HepG2 (cell line): ENCODE measurements around the gene GRM1. TPM values are rescaled to one million over a fixed set of nuclear protein-coding genes. Genes with fewer than 3 reads are reported as not detected.
"Not testable (repeated sequence)": the region's sequence is repeated elsewhere in the genome, so short reads cannot be mapped to it uniquely, and the experiment has no call there.

Experiments
- ATAC-seq: fragments of 200-7000 bp; cut with Tn5 transposase; 3 replicates; pipeline ENCODE4 v1.9.1; 2020; ENCODE audit warnings: mild to moderate bottlenecking, moderate library complexity
- BruUV-seq: library from RNA; stranded (reverse); fragments of 400-500 nt; replicated peaks from 2 replicates; lab custom pipeline; 2021; lab: Mats Ljungman, UMichigan
- CTCF ChIA-PET: fragments of 300-600 bp; formaldehyde crosslinking; extraction: SDS; loops from one replicate; lab custom pipeline; 2021; ENCODE audit warnings: low total read pairs, inconsistent platforms, low intra/inter-chr PET ratio; lab: Yijun Ruan, JAX
- POLR2A ChIA-PET: fragments of 350-600 bp; sonication (Branson Sonifier 250); formaldehyde crosslinking; loops from one replicate; lab custom pipeline; 2020; ENCODE audit warnings: antibody characterized with exemption, inconsistent platforms; lab: Yijun Ruan, JAX
- DNase-seq: peaks from one replicate; pipeline ENCODE4 v3.0.0-alpha.2; 2015; ENCODE audit warnings: low spot score
- FAIRE-seq: peaks from 3 replicates; lab custom pipeline; 2011; peaks lifted over from hg19 to GRCh38; lab: Jason Lieb, UNC
- H2AFZ ChIP-seq: one replicate; pipeline ENCODE4 v1.6.1; 2011; ENCODE audit warnings: low read length, inconsistent platforms
- H3K27ac ChIP-seq: fragments of 300-600 bp; 3 replicates; pipeline ENCODE4 v1.8.0; 2011; ENCODE audit warnings: mixed run types, mild to moderate bottlenecking, mixed read lengths, low read length, inconsistent platforms; ENCODE audit not compliant: insufficient read depth; ENCODE audit errors: extremely low read length
- H3K27me3 ChIP-seq, 2 experiments: fragments of 200-600 bp in 1 of 2; 2 replicates in 1 of 2; 3 replicates in 1 of 2; pipeline versions ENCODE4 v1.6.0 to v1.8.0; 2011; ENCODE audit warnings: low read length in 2 of 2, mild to moderate bottlenecking in 2 of 2, moderate library complexity in 2 of 2, inconsistent platforms in 1 of 2; ENCODE audit not compliant: insufficient read depth in 2 of 2, control insufficient read depth in 1 of 2
- H3K36me3 ChIP-seq, 2 experiments: fragments of 200-600 bp in 1 of 2; replicated peaks in 1 of 2; 2 replicates in 1 of 2; 3 replicates in 1 of 2; pipeline versions ENCODE4 v1.5.1 to v1.8.0; 2011; ENCODE audit warnings: low read length in 2 of 2, inconsistent platforms in 1 of 2; ENCODE audit not compliant: insufficient read depth in 2 of 2, control insufficient read depth in 1 of 2
- H3K4me1 ChIP-seq: 2 replicates; pipeline ENCODE4 v1.5.1; 2012; ENCODE audit warnings: low read length, inconsistent platforms; ENCODE audit not compliant: insufficient read depth
- H3K4me2 ChIP-seq: 2 replicates; pipeline ENCODE4 v1.6.0; 2011; ENCODE audit warnings: low read depth, low read length, inconsistent platforms
- H3K4me3 ChIP-seq, 3 experiments: fragments of 200-600 bp in 1 of 3; sonication (generic), shearing (Covaris generic) in 1 of 3; replicated peaks in 1 of 3; 2 replicates each; pipeline ENCODE4 v1.5.1; 2011 to 2016; ENCODE audit warnings: low read length in 3 of 3, inconsistent platforms in 2 of 3, low read depth in 2 of 3, mild to moderate bottlenecking in 2 of 3, control low read depth in 1 of 3, mixed read lengths in 1 of 3; ENCODE audit not compliant: insufficient read depth in 1 of 3
- H3K79me2 ChIP-seq: one replicate; pipeline ENCODE4 v1.6.1; 2011; ENCODE audit warnings: low read length, inconsistent platforms; ENCODE audit not compliant: insufficient read depth
- H3K9ac ChIP-seq: 2 replicates; pipeline ENCODE4 v1.6.0; 2011; ENCODE audit warnings: mild to moderate bottlenecking, low read depth, low read length, inconsistent platforms; ENCODE audit not compliant: insufficient read depth
- H3K9me3 ChIP-seq: 2 replicates; pipeline ENCODE4 v1.5.1; 2012; ENCODE audit warnings: mild to moderate bottlenecking, low read length
- H4K20me1 ChIP-seq: 2 replicates; pipeline ENCODE4 v1.6.0; 2011; ENCODE audit warnings: inconsistent platforms, mild to moderate bottlenecking, low read length, moderate library complexity; ENCODE audit not compliant: insufficient read depth
- FOXA3 ChIP-seq: IDR thresholded peaks from 2 replicates; pipeline ENCODE4 v1.6.1; 2016; ENCODE audit warnings: missing genetic modification reagents, missing compliant biosample characterization
- FOXK2 ChIP-seq: fragments of 450-650 bp; IDR thresholded peaks from 2 replicates; pipeline ENCODE4 v1.6.1; 2016
- HHEX ChIP-seq: IDR thresholded peaks from 2 replicates; pipeline ENCODE4 v1.6.1; 2016; ENCODE audit warnings: control low read depth
- MBNL3 ChIP-seq: fragments of 250-450 bp; sonication (Bioruptor Pico); conservative IDR thresholded peaks from 2 replicates; pipeline ENCODE4 v1.8.0; 2022; ENCODE audit warnings: mild to moderate bottlenecking, inconsistent platforms
- MTA3 ChIP-seq: sonication (generic); formaldehyde crosslinking; IDR thresholded peaks from 2 replicates; pipeline ENCODE4 v1.4.0; 2020; ENCODE audit warnings: missing genetic modification reagents
- POLR2G ChIP-seq: fragments of 200-400 bp; formaldehyde crosslinking; IDR thresholded peaks from 2 replicates; pipeline ENCODE4 v1.6.1; 2018; ENCODE audit warnings: mild to moderate bottlenecking, low read depth, low read length, moderate library complexity
- PPARG ChIP-seq: conservative IDR thresholded peaks from 2 replicates; pipeline ENCODE4 v1.6.1; 2016; ENCODE audit warnings: missing biosample characterization, missing genetic modification reagents
- RARG ChIP-seq: sonication (generic); formaldehyde crosslinking; IDR thresholded peaks from 2 replicates; pipeline ENCODE4 v1.4.0; 2020; ENCODE audit warnings: low read depth, mild to moderate bottlenecking, missing genetic modification reagents
- ZFY ChIP-seq: sonication (generic); formaldehyde crosslinking; IDR thresholded peaks from 2 replicates; pipeline ENCODE4 v1.4.0; 2020; ENCODE audit warnings: missing genetic modification reagents
- ZNF703 ChIP-seq: sonication (generic); formaldehyde crosslinking; IDR thresholded peaks from 2 replicates; pipeline ENCODE4 v1.5.1; 2020; ENCODE audit warnings: missing genetic modification reagents, mild to moderate bottlenecking, moderate library complexity, borderline replicate concordance
- ZNF713 ChIP-seq: sonication (generic); formaldehyde crosslinking; IDR thresholded peaks from 2 replicates; pipeline ENCODE4 v1.4.0; 2020; ENCODE audit warnings: mild to moderate bottlenecking, missing genetic modification reagents
- WGBS: methylation state at CpG from one replicate; pipeline ENCODE4 v1.1.6; 2017; ENCODE audit warnings: low lambda C conversion rate; 5-methylcytosine and 5-hydroxymethylcytosine counted together
- in situ Hi-C: cut with HindIII; loops from 2 replicates; pipeline ENCODE4 v1.10.0; 2017; ENCODE audit warnings: low pct_unique_long_range_greater_than_20kb; ENCODE audit not compliant: extremely low pct_ligation_motif_present
- intact Hi-C: fragments of 100-400 bp; cut with micrococcal nuclease; formaldehyde crosslinking; loops from one replicate; pipeline ENCODE4 v1.10.0; 2022; ENCODE audit not compliant: unreplicated experiment
- polyA plus RNA-seq, 8 experiments: library from polyadenylated mRNA; depleted of rRNA in 3 of 8; stranded (reverse) in 7 of 8; unstranded in 1 of 8; fragments of >200 nt; fragmentation: Illumina TruSeq in 4 of 8; extraction: Trizol in 4 of 8; gene quantifications; 2 replicates each; pipeline versions ENCODE4 v1.2.1 to v1.2.3, GENCODE V29; 2011 to 2016; ENCODE audit warnings: low read depth in 4 of 8, missing spikeins in 1 of 8, mixed read lengths in 1 of 8; ENCODE audit not compliant: insufficient read depth in 1 of 8
- total RNA-seq, 5 experiments: library from RNA; depleted of rRNA; stranded (reverse); fragments of >200 nt; fragmentation: Illumina TruSeq; extraction: Trizol; gene quantifications; 2 replicates each; pipeline ENCODE4 v1.2.3, GENCODE V29; 2016; ENCODE audit warnings: low read depth in 1 of 5
- TF ChIP-seq, protein P1 (sequence below): sonication (generic); formaldehyde crosslinking; IDR thresholded peaks from 2 replicates; pipeline ENCODE4 v1.4.0; 2020; ENCODE audit warnings: missing genetic modification reagents

Gene GRM1
- total and polyA plus RNA-seq, 2 of the 13 experiments (the other 11 are each of a cell fraction or from before 2014, with no cell fraction given), result 0.09 TPM; not detected in 1

DNA sequence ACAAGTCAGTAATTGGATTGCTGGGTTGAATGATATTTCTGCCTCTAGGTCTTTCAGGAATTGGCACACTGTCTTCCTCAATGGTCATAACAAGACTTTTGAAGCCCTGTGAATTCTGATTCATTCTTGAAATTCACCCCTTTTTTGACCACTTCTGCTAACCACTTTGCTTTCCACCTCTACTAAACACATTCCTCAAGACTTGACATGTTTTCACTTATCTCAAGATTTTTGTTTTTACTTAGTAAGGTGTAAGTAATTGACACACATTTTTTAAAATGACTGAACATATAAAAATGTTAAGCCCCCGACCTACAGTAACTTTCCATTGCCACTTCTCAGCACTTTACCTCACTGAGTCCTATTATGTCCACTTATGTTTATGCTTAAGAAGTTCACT, 239.1 kb downstream of the GRM1 start (continued):
- TF ChIP-seq ZNF703 (CRISPR knock-in tag), result no peak
- TF ChIP-seq ZNF713 (CRISPR knock-in tag), result no peak
- no peak for TF ChIP-seq MBNL3 (CRISPR knock-in tag)
- no peak for TF ChIP-seq ZFY (CRISPR knock-in tag)
- no peak for TF ChIP-seq RARG (CRISPR knock-in tag)
- TF ChIP-seq POLR2G, result no peak
- TF ChIP-seq PPARG, result no peak
- TF ChIP-seq MTA3 (CRISPR knock-in tag), result no peak

DNA sequence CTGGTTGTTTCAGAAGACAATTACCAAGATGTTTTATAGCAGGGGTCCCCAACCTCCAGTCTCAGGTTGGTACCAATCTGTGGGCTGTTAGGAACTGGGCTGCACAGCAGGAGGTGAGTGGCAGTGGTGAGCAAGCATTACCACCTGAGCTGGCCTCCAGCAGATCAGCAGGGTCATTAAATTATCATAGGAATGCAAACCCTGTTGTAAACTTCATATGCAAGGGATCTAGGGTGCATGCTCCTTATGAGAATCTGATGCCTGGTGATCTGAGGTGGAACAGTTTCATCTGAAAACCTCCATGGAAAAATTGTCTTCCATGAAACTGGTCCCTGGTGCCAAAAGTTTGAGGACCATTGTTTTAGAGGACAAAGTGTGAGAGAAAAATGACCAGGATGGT, 240.6 kb downstream of the GRM1 start:
- H3K4me3 ChIP-seq, result no peak overlapping the region
- H3K4me2 ChIP-seq, result no peak overlapping the region
- intact Hi-C loops (no loop called here), in situ Hi-C loops (no loop called here)
- no peaks in the 10 kb centered on the region for H3K9me3 ChIP-seq
- no peak overlapping the region for H2AFZ ChIP-seq
- POLR2A ChIA-PET, result no interaction called here
- H3K4me1 ChIP-seq, result no peaks in the 10 kb centered on the region
- H3K27ac ChIP-seq, result no peak overlapping the region
- no peak for DNase-seq
- no peak for TF ChIP-seq FOXK2
- no peak for TF ChIP-seq FOXA3
- TF ChIP-seq, protein P1, sequence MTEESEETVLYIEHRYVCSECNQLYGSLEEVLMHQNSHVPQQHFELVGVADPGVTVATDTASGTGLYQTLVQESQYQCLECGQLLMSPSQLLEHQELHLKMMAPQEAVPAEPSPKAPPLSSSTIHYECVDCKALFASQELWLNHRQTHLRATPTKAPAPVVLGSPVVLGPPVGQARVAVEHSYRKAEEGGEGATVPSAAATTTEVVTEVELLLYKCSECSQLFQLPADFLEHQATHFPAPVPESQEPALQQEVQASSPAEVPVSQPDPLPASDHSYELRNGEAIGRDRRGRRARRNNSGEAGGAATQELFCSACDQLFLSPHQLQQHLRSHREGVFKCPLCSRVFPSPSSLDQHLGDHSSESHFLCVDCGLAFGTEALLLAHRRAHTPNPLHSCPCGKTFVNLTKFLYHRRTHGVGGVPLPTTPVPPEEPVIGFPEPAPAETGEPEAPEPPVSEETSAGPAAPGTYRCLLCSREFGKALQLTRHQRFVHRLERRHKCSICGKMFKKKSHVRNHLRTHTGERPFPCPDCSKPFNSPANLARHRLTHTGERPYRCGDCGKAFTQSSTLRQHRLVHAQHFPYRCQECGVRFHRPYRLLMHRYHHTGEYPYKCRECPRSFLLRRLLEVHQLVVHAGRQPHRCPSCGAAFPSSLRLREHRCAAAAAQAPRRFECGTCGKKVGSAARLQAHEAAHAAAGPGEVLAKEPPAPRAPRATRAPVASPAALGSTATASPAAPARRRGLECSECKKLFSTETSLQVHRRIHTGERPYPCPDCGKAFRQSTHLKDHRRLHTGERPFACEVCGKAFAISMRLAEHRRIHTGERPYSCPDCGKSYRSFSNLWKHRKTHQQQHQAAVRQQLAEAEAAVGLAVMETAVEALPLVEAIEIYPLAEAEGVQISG, result no peak
- TF ChIP-seq HHEX (CRISPR knock-in tag), result no peak
- CTCF ChIA-PET, result no interaction called here
- no peaks in the 10 kb centered on the region for H3K79me2 ChIP-seq
- no peak for FAIRE-seq
- H3K36me3 ChIP-seq, result no peaks in the 10 kb centered on the region
- no peaks in the 10 kb centered on the region for H3K27me3 ChIP-seq
- no peak overlapping the region for H3K9ac ChIP-seq
- ATAC-seq, result no peak
- H4K20me1 ChIP-seq, result no peaks in the 10 kb centered on the region
- BruUV-seq, result no TSS peak

DNA sequence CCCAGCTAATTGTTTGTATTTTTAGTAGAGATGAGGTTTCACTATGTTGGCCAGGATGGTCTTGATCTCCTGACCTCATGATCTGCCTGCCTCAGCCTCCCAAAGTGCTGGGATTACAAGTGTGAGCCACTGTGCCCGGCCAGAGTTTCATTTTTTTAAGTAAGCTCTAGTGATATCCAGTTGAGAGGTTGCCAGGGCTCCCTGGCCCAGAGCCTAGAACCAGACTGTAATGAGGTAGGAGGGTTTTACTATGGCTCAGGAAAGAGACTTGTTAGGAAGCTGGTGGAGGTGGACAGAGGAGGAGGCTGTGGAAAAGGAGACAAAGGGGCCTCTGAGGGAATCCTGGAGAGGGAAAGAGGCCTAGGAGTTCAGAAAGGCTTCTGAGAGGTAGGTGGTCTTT, 242.3 kb downstream of the GRM1 start:
- FAIRE-seq, H4K20me1 ChIP-seq, H3K9me3 ChIP-seq, H3K79me2 ChIP-seq, H3K36me3 ChIP-seq, H3K4me3 ChIP-seq, H3K4me2 ChIP-seq, intact Hi-C loops, CTCF ChIA-PET, DNase-seq, BruUV-seq, H3K27me3 ChIP-seq, H3K9ac ChIP-seq, H3K27ac ChIP-seq, in situ Hi-C loops, H3K4me1 ChIP-seq, ATAC-seq, POLR2A ChIA-PET, H2AFZ ChIP-seq: not testable (repeated sequence)
- WGBS, result 0% methylated on average over 1 of the region's 1 CpG
